H1 (cell line): ENCODE data around the gene RGS6. TPM values are rescaled to one million over a fixed set of nuclear protein-coding genes. Genes with fewer than 3 reads are reported as not detected.

Experiments
- ASH2L ChIP-seq: fragments of 200-600, 300-600 bp; sonication (generic); IDR thresholded peaks from one replicate; pipeline ENCODE4 v1.7.1; 2017; ENCODE audit warnings: low read length
- BCL11A ChIP-seq, 2 experiments: IDR thresholded peaks; one replicate each; pipeline ENCODE4 v1.6.1; 2011; ENCODE audit warnings: low read depth in 2 of 2, low read length in 2 of 2, mild to moderate bottlenecking in 2 of 2
- CBX5 ChIP-seq: fragments of 300-800, 300-1000 bp; sonication (generic); IDR thresholded peaks from 2 replicates; pipeline ENCODE4 v1.7.1; 2016; ENCODE audit warnings: antibody characterized with exemption, low read length, low read depth
- CBX8 ChIP-seq: fragments of 300-800, 300-1000 bp; sonication (generic); IDR thresholded peaks from 2 replicates; pipeline ENCODE4 v1.7.1; 2016; ENCODE audit warnings: low read depth, low read length, borderline replicate concordance
- CHD7 ChIP-seq: fragments of 300-600 bp; sonication (generic); IDR thresholded peaks from 2 replicates; pipeline ENCODE4 v1.7.1; 2012; ENCODE audit warnings: low read length, moderate library complexity, mild to moderate bottlenecking, inconsistent platforms; ENCODE audit not compliant: insufficient replicate concordance
- CTBP2 ChIP-seq: IDR thresholded peaks from 2 replicates; pipeline ENCODE4 v1.7.0; 2011; ENCODE audit warnings: borderline replicate concordance, mild to moderate bottlenecking, moderate library complexity, mixed read lengths, low read length; ENCODE audit not compliant: insufficient read depth, insufficient read length
- EZH2 ChIP-seq: fragments of 200-600 bp; sonication (generic); IDR thresholded peaks from 2 replicates; pipeline ENCODE4 v1.7.1; 2012; ENCODE audit warnings: low read depth, mild to moderate bottlenecking, moderate library complexity, low read length, inconsistent platforms; ENCODE audit not compliant: severe bottlenecking
- HDAC6 ChIP-seq: IDR thresholded peaks from one replicate; pipeline ENCODE4 v1.7.1; 2012; ENCODE audit warnings: low read depth, mild to moderate bottlenecking, inconsistent platforms, low read length, moderate library complexity
- KDM5A ChIP-seq: fragments of 200-600 bp; IDR thresholded peaks from 2 replicates; pipeline ENCODE4 v1.7.1; 2012; ENCODE audit warnings: mild to moderate bottlenecking, low read length, inconsistent platforms, mixed read lengths
- POU5F1 ChIP-seq: IDR thresholded peaks from 2 replicates; pipeline ENCODE4 v1.6.1; 2011; ENCODE audit warnings: low read depth, mild to moderate bottlenecking, low read length, moderate library complexity
- SIN3A ChIP-seq, 2 experiments: IDR thresholded peaks in 1 of 2; conservative IDR thresholded peaks in 1 of 2; 2 replicates each; pipeline ENCODE4 v1.6.1; 2011 to 2012; ENCODE audit warnings: low read length in 2 of 2, improper control_type of control experiment in 1 of 2, low read depth in 1 of 2, mild to moderate bottlenecking in 1 of 2
- TAF7 ChIP-seq: optimal IDR thresholded peaks from 2 replicates; pipeline ENCODE3; 2011; ENCODE audit warnings: low read depth, mild to moderate bottlenecking, inconsistent platforms, low read length, moderate library complexity, borderline replicate concordance
- polyA plus RNA-seq, 7 experiments: library from polyadenylated mRNA; depleted of rRNA in 3 of 7; stranded (reverse) in 5 of 7; unstranded in 2 of 7; fragments of >200 nt in 5 of 7; fragments of 200-250 nt in 2 of 7; gene quantifications; 1 replicate in 5 of 7; 2 replicates in 1 of 7; 4 replicates in 1 of 7; pipeline versions ENCODE4 v1.2.1 to v1.2.3, GENCODE V29; 2011 to 2013; ENCODE audit warnings: missing spikeins in 2 of 7, mixed read lengths in 2 of 7
- total RNA-seq: library from RNA; stranded (reverse); fragmentation: NEBNext Ultra II Directional; extraction: Animal tissue kit (Norgen Biotek cat#: 25700); gene quantifications from 2 replicates; pipeline ENCODE4 v1.2.1, GENCODE V29; 2021

The RGS6 gene
- total and polyA plus RNA-seq, 2 of the 8 experiments (the other 6 are each of a cell fraction or from before 2014, with no cell fraction given) = 0.26 to 1.1 TPM

GRCh38 chr14:72578514-72578913 lies 646.3 kb downstream of the RGS6 start (continued):
- TF ChIP-seq CHD7 = no peak
- TF ChIP-seq KDM5A = no peak
- TF ChIP-seq ASH2L = no peak
- no peak for TF ChIP-seq CBX8
- TF ChIP-seq CBX5 = no peak
- no peak for TF ChIP-seq TAF7
- TF ChIP-seq POU5F1 = no peak
- TF ChIP-seq CTBP2 = no peak
- TF ChIP-seq EZH2 = no peak
- TF ChIP-seq HDAC6 = no peak
- TF ChIP-seq SIN3A (conservative IDR thresholded peaks at IDR 0.05 in 1 of 2, IDR thresholded peaks at IDR 0.05 in 1 of 2; ENCODE audit: low read depth in 1 of 2, low read length in 2 of 2) = no peak
- no peak for TF ChIP-seq BCL11A (IDR thresholded peaks at IDR 0.05; ENCODE audit: low read depth in 2 of 2, low read length in 2 of 2)
